Measurements from ENCODE around the gene SUDS3. TPM values are rescaled to one million over a fixed set of nuclear protein-coding genes. Genes with fewer than 3 reads are reported as not detected.

SUDS3 gene
- total RNA-seq, 1 donor from 2014 or later = 27.2 TPM

GRCh38 chr12:118447181-118447580 lies 70.8 kb downstream of the SUDS3 start:
- Mint-ChIP-seq H3K4me3 (ENCODE audit: unreplicated experiment) (no peak overlapping the region), H3K9me3 (ENCODE audit: unreplicated experiment) (peaks cover 5% of the 10 kb centered on the region), H3K36me3 (ENCODE audit: low read depth, unreplicated experiment) (no peaks in the 10 kb centered on the region)

DNA sequence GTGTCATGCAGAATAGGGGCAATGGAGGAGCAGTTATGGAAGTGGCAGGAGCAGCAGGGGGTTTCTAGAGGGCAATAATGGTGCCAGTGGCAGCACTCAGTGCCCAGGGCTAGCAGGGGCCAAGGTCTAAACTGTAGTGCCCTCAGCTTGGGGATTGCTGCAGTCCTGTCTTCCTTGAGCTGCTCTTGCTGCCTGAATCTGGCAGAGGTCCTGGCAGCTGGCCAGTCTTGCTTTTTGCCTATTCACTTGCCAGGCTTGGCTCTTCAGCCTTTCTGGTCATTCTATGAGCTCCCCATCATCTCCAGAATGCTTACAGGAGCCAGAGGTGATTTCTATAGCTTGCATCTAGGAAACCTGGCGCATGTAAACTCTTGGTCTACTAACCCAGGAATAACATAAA lies 72.0 kb downstream of the SUDS3 start:
- no peak for TF ChIP-seq CTCF (IDR thresholded peaks at IDR 0.05; ENCODE audit: unreplicated experiment)
- peaks cover 4% of the 10 kb centered on the region for H3K9me3 Mint-ChIP-seq (ENCODE audit: unreplicated experiment)
- H3K36me3 Mint-ChIP-seq (ENCODE audit: low read depth, unreplicated experiment) = no peaks in the 10 kb centered on the region
- H3K27me3 Mint-ChIP-seq (ENCODE audit: unreplicated experiment) = peaks cover 3% of the 10 kb centered on the region
- no peaks in the 10 kb centered on the region for H3K4me1 Mint-ChIP-seq (ENCODE audit: unreplicated experiment)
- no peak for DNase-seq (ENCODE audit: low spot score)
- H3K27ac Mint-ChIP-seq (ENCODE audit: unreplicated experiment) = no peak overlapping the region
- no peak overlapping the region for H3K4me3 Mint-ChIP-seq (ENCODE audit: unreplicated experiment)

More at GRCh38 chr12:118447181-118447580, 70.8 kb downstream of the SUDS3 start:
- Mint-ChIP-seq H3K4me1 (ENCODE audit: unreplicated experiment) (no peaks in the 10 kb centered on the region), H3K27ac (ENCODE audit: unreplicated experiment) (no peak overlapping the region), H3K27me3 (ENCODE audit: unreplicated experiment) (peaks cover 3% of the 10 kb centered on the region)
- no peak for TF ChIP-seq CTCF (IDR thresholded peaks at IDR 0.05; ENCODE audit: unreplicated experiment)
- no peak for DNase-seq (ENCODE audit: low spot score)

DNA sequence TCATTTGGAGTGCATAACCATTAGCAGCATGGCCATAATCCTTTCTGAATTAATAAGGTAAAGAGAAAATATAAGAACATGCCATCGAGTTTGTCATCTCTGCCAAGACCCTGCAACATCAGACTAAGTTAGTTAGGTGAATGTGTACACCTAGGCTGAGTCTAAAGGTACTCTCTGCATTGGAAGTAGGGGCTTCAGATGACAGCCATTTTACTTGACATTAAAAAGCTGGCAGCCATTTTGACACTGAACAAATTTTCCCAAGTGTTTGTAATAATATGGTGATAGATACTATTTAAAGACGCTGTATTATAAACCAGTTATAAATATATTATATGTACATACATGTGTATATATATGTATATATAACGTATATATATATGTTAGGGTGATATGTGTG lies 79.0 kb downstream of the SUDS3 start:
- no peak overlapping the region for H3K4me3 Mint-ChIP-seq (ENCODE audit: unreplicated experiment)
- H3K27me3 Mint-ChIP-seq (ENCODE audit: unreplicated experiment) = peaks cover 3% of the 10 kb centered on the region
- TF ChIP-seq CTCF (IDR thresholded peaks at IDR 0.05; ENCODE audit: unreplicated experiment) = no peak
- H3K27ac Mint-ChIP-seq (ENCODE audit: unreplicated experiment) = no peak overlapping the region
- DNase-seq (ENCODE audit: low spot score) = no peak
- H3K36me3 Mint-ChIP-seq (ENCODE audit: low read depth, unreplicated experiment) = no peaks in the 10 kb centered on the region
- no peaks in the 10 kb centered on the region for H3K9me3 Mint-ChIP-seq (ENCODE audit: unreplicated experiment)
- H3K4me1 Mint-ChIP-seq (ENCODE audit: unreplicated experiment) = no peaks in the 10 kb centered on the region

DNA sequence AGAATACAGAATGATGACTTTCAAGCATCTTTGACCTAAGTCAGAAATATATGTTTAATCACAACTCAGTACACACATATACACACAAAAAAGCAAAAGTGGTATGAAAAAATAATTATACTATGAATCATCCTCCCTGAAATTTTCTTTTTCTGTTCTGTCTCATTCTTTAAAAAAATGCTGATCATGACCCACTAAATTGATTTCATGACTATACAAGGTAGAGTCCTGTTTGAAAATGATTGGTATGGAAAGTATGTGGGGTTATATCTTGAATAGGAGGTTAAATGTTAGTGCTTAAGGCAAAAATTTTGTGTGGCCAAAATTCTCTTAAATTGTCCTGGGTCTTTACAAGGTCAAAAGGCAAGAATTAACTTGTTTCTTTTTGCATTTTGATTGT lies 80.4 kb downstream of the SUDS3 start:
- Mint-ChIP-seq H3K4me1 (ENCODE audit: unreplicated experiment) (no peaks in the 10 kb centered on the region), H3K4me3 (ENCODE audit: unreplicated experiment) (no peak overlapping the region), H3K27ac (ENCODE audit: unreplicated experiment) (no peak overlapping the region), H3K36me3 (ENCODE audit: low read depth, unreplicated experiment) (no peaks in the 10 kb centered on the region), H3K9me3 (ENCODE audit: unreplicated experiment) (no peaks in the 10 kb centered on the region), H3K27me3 (ENCODE audit: unreplicated experiment) (no peaks in the 10 kb centered on the region)
- no peak for TF ChIP-seq CTCF (IDR thresholded peaks at IDR 0.05; ENCODE audit: unreplicated experiment)
- DNase-seq (ENCODE audit: low spot score) = no peak

GRCh38 chr12:118459110-118459509 lies 82.8 kb downstream of the SUDS3 start:
- no peak overlapping the region for H3K4me3 Mint-ChIP-seq (ENCODE audit: unreplicated experiment)
- H3K9me3 Mint-ChIP-seq (ENCODE audit: unreplicated experiment) = no peaks in the 10 kb centered on the region
- DNase-seq (ENCODE audit: low spot score) = no peak
- no peaks in the 10 kb centered on the region for H3K27me3 Mint-ChIP-seq (ENCODE audit: unreplicated experiment)
- H3K36me3 Mint-ChIP-seq (ENCODE audit: low read depth, unreplicated experiment) = no peaks in the 10 kb centered on the region
- H3K27ac Mint-ChIP-seq (ENCODE audit: unreplicated experiment) = no peak overlapping the region
- H3K4me1 Mint-ChIP-seq (ENCODE audit: unreplicated experiment) = no peaks in the 10 kb centered on the region
- TF ChIP-seq CTCF (IDR thresholded peaks at IDR 0.05; ENCODE audit: unreplicated experiment) = no peak
